Endodermal cell (in vitro differentiated cells): ENCODE data around the gene DPF3. TPM values are rescaled to one million over a fixed set of nuclear protein-coding genes. Genes with fewer than 3 reads are reported as not detected.
A peak's percentile ranks its signal among the peaks of the same experiment; 100 is the strongest.

ENCODE experiments used
- DNase-seq: peaks from one replicate; pipeline ENCODE4 v3.0.0-alpha.2; 2017
- H3K27ac ChIP-seq: 2 replicates; pipeline ENCODE4 v1.5.1; 2013; ENCODE audit warnings: mild to moderate bottlenecking, low read depth, low read length, moderate library complexity
- H3K27me3 ChIP-seq: 2 replicates; pipeline ENCODE4 v1.6.1; 2013; ENCODE audit warnings: mild to moderate bottlenecking, low read length, moderate library complexity; ENCODE audit not compliant: insufficient read depth, control insufficient read depth, poor library complexity, severe bottlenecking
- H3K36me3 ChIP-seq: 2 replicates; pipeline ENCODE4 v1.7.0; 2013; ENCODE audit warnings: mild to moderate bottlenecking, low read length, moderate library complexity; ENCODE audit not compliant: control insufficient read depth, insufficient read depth
- H3K4me1 ChIP-seq: one replicate; pipeline ENCODE4 v1.7.0; 2013; ENCODE audit warnings: low read length; ENCODE audit not compliant: control insufficient read depth, insufficient read depth
- H3K4me3 ChIP-seq: 2 replicates; pipeline ENCODE4 v1.5.1; 2013; ENCODE audit warnings: mild to moderate bottlenecking, low read length, moderate library complexity
- H3K9ac ChIP-seq: 2 replicates; pipeline ENCODE4 v1.6.1; 2013; ENCODE audit warnings: mild to moderate bottlenecking, low read length, moderate library complexity; ENCODE audit not compliant: poor library complexity, severe bottlenecking; ENCODE audit errors: extremely low read depth
- H3K9me3 ChIP-seq: 2 replicates; pipeline ENCODE4 v1.6.1; 2013; ENCODE audit warnings: mild to moderate bottlenecking, low read length, moderate library complexity; ENCODE audit not compliant: control insufficient read depth
- H3K27ac Mint-ChIP-seq: 2 replicates; pipeline ENCODE4 v1.8.0; 2020; ENCODE audit warnings: mixed read lengths
- H3K27me3 Mint-ChIP-seq: 2 replicates; pipeline ENCODE4 v1.8.0; 2021; ENCODE audit warnings: mild to moderate bottlenecking, mixed read lengths; ENCODE audit not compliant: insufficient read depth
- H3K36me3 Mint-ChIP-seq: 2 replicates; pipeline ENCODE4 v1.8.0; 2020; ENCODE audit warnings: low read depth, mixed read lengths
- H3K4me1 Mint-ChIP-seq: 2 replicates; pipeline ENCODE4 v1.8.0; 2020; ENCODE audit warnings: mixed read lengths
- H3K4me3 Mint-ChIP-seq: 2 replicates; pipeline ENCODE4 v1.8.0; 2020; ENCODE audit warnings: mild to moderate bottlenecking, moderate library complexity, mixed read lengths
- H3K9me3 Mint-ChIP-seq: 2 replicates; pipeline ENCODE4 v1.8.0; 2020; ENCODE audit warnings: mild to moderate bottlenecking, mixed read lengths
- CTCF ChIP-seq: fragments of 200-600 bp; sonication (generic); conservative IDR thresholded peaks from 2 replicates; pipeline ENCODE4 v1.5.0; 2021; ENCODE audit warnings: antibody characterized with exemption, mild to moderate bottlenecking
- WGBS, 2 experiments: methylation state at CpG; one replicate each; pipeline versions ENCODE4 v1.1.5 to v1.1.7; 2013; ENCODE audit warnings: missing lambda C conversion rate in 2 of 2, mixed read lengths in 1 of 2; ENCODE audit not compliant: insufficient coverage in 1 of 2, insufficient read length in 1 of 2; 5-methylcytosine and 5-hydroxymethylcytosine counted together
- total RNA-seq, 2 donors: library from RNA; stranded (reverse); fragmentation: NEBNext Ultra II Directional in 1 of 2; extraction: Animal tissue kit (Norgen Biotek cat#: 25700) in 1 of 2; gene quantifications; 2 replicates in 1 of 2; 3 replicates in 1 of 2; pipeline ENCODE4 v1.2.1, GENCODE V29; 2021

The DPF3 gene
- total RNA-seq, 2 donors from 2014 or later: not detected

DNA sequence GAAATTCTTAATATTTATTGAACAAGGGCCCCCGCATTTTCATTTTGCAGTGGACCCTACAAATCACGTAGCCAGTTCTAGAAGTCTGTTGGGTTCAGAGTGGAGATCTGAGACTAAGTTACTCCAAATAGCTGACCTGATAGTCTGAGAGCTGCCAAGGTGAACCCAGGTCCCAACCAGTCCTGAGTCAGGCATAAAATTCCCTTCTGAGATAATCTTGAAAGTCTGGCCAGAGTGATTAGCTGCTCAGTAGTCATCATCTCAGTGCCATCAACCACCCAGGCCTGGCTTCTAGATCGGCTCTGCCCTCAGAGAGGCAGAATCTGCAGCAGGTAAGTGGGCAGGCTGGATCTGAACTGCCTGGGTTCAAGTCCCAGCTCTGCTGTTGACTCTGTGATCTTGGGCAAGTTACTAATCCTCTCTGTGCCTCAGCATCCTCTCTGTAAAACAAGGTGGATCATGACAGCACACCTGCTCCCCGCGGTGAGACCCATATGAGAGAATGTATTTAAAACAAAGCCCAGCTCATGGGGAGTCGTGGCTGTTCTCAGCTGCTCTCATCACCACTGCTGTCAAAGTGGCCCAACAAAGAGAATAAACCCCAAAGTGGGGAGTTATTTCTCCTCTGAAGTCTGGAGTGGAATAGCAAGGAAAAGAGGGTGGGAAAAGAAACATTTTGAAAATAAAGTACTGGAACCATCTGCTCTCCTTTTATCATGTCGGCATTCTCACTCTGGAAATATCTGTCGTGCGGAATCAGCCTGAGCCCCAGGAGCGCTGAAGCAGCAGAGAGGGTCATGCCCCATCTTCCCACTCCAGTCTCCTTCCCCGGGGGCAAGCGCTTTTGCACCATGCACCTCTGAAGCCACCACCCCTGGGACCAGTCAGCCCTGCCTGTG, 193.3 kb downstream of the DPF3 start:
- Histone ChIP-seq H3K27me3 (no peaks in the 10 kb centered on the region), H3K9ac (no peak overlapping the region), H3K9me3 (no peaks in the 10 kb centered on the region), H3K4me3 (no peak overlapping the region), H3K36me3 (no peaks in the 10 kb centered on the region), H3K27ac (peak overlapping the region; percentile 78), H3K4me1 (no peaks in the 10 kb centered on the region)
- no peaks in the 10 kb centered on the region for H3K27me3 Mint-ChIP-seq
- TF ChIP-seq CTCF: no peak
- H3K9me3 Mint-ChIP-seq: peaks cover 3% of the 10 kb centered on the region
- H3K27ac Mint-ChIP-seq: no peak overlapping the region
- no peak overlapping the region for H3K4me3 Mint-ChIP-seq
- 74 to 82% methylated on average over 12 of the region's 12 CpGs for WGBS, 2 experiments
- no peaks in the 10 kb centered on the region for H3K36me3 Mint-ChIP-seq
- H3K4me1 Mint-ChIP-seq: peaks cover 6% of the 10 kb centered on the region
- peak; percentile 65 for DNase-seq

- peaks cover 6% of the 10 kb centered on the region for H3K4me1 Mint-ChIP-seq
- H3K36me3 Mint-ChIP-seq: no peaks in the 10 kb centered on the region
- Histone ChIP-seq H3K9me3 (no peaks in the 10 kb centered on the region), H3K27me3 (no peaks in the 10 kb centered on the region), H3K27ac (no peak overlapping the region), H3K9ac (no peak overlapping the region), H3K4me1 (no peaks in the 10 kb centered on the region), H3K36me3 (no peaks in the 10 kb centered on the region), H3K4me3 (no peak overlapping the region)
- TF ChIP-seq CTCF: no peak
- WGBS, 2 experiments: 48 to 63% methylated on average over 3 of the region's 3 CpGs
- H3K27ac Mint-ChIP-seq: no peak overlapping the region
- DNase-seq: no peak
- no peak overlapping the region for H3K4me3 Mint-ChIP-seq
- no peaks in the 10 kb centered on the region for H3K27me3 Mint-ChIP-seq
- no peaks in the 10 kb centered on the region for H3K9me3 Mint-ChIP-seq
Measured at GRCh38 chr14:72699852-72700257, 194.0 kb downstream of the DPF3 start.

- Histone ChIP-seq H3K36me3 (no peaks in the 10 kb centered on the region), H3K4me1 (no peaks in the 10 kb centered on the region), H3K27me3 (no peaks in the 10 kb centered on the region), H3K9me3 (no peaks in the 10 kb centered on the region), H3K9ac (no peak overlapping the region), H3K4me3 (no peak overlapping the region), H3K27ac (no peak overlapping the region)
- Mint-ChIP-seq H3K4me1 (peaks cover 6% of the 10 kb centered on the region), H3K27me3 (no peaks in the 10 kb centered on the region), H3K27ac (no peak overlapping the region), H3K36me3 (no peaks in the 10 kb centered on the region), H3K4me3 (no peak overlapping the region), H3K9me3 (no peaks in the 10 kb centered on the region)
- 82 to 90% methylated on average over 2 to 4 of the region's 4 CpGs for WGBS, 2 experiments
- TF ChIP-seq CTCF: no peak
- no peak for DNase-seq
Measured at GRCh38 chr14:72699443-72699842, 194.5 kb downstream of the DPF3 start.
